Gastroesophageal sphincter (tissue), 3 donors: ENCODE results near the gene OMA1.

Source experiments
- EP300 ChIP-seq: sonication (generic); formaldehyde crosslinking; IDR thresholded peaks from one replicate; pipeline ENCODE4 v1.6.1; 2017; ENCODE audit warnings: antibody characterized with exemption, mild to moderate bottlenecking
- POLR2A ChIP-seq, 2 donors: fragments of 450-650 bp; IDR thresholded peaks; one replicate each; pipeline ENCODE4 v1.6.1; 2017; ENCODE audit warnings: antibody characterized with exemption in 2 of 2, mild to moderate bottlenecking in 2 of 2, moderate library complexity in 1 of 2
- POLR2AphosphoS5 ChIP-seq: sonication (generic); formaldehyde crosslinking; IDR thresholded peaks from one replicate; pipeline ENCODE4 v1.6.1; 2017; ENCODE audit warnings: antibody characterized with exemption
- TF ChIP-seq, protein P1 (sequence below), 4 experiments: fragments of 200-600 bp in 2 of 4; fragments of 450-650 bp in 2 of 4; sonication (generic) in 1 of 4; IDR thresholded peaks; one replicate each; pipeline ENCODE4 v1.5.1; 2017 to 2019; ENCODE audit warnings: antibody characterized with exemption in 4 of 4, mild to moderate bottlenecking in 2 of 4, moderate library complexity in 2 of 4

- TF ChIP-seq, protein P1, sequence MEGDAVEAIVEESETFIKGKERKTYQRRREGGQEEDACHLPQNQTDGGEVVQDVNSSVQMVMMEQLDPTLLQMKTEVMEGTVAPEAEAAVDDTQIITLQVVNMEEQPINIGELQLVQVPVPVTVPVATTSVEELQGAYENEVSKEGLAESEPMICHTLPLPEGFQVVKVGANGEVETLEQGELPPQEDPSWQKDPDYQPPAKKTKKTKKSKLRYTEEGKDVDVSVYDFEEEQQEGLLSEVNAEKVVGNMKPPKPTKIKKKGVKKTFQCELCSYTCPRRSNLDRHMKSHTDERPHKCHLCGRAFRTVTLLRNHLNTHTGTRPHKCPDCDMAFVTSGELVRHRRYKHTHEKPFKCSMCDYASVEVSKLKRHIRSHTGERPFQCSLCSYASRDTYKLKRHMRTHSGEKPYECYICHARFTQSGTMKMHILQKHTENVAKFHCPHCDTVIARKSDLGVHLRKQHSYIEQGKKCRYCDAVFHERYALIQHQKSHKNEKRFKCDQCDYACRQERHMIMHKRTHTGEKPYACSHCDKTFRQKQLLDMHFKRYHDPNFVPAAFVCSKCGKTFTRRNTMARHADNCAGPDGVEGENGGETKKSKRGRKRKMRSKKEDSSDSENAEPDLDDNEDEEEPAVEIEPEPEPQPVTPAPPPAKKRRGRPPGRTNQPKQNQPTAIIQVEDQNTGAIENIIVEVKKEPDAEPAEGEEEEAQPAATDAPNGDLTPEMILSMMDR (IDR thresholded peaks at IDR 0.05): no peak
- TF ChIP-seq POLR2A (IDR thresholded peaks at IDR 0.05) (no peak), EP300 (no peak), POLR2AphosphoS5 (no peak)
These were observed 100.2 kb downstream of the OMA1 start for GRCh38 chr1:58446368-58446767.
